Mesothelial cell of epicardium (in vitro differentiated cells): ENCODE data around the gene MCF2L2. TPM values are rescaled to one million over a fixed set of nuclear protein-coding genes. Genes with fewer than 3 reads are reported as not detected.
"Not testable (repeated sequence)": the region's sequence is repeated elsewhere in the genome, so short reads cannot be mapped to it uniquely, and the experiment has no call there.

Experiments used
- DNase-seq, 2 experiments: peaks; one replicate each; pipeline ENCODE4 v3.0.0; 2021; ENCODE audit warnings: low spot score in 2 of 2; ENCODE audit not compliant: unreplicated experiment in 2 of 2
- H3K27ac Mint-ChIP-seq: 2 replicates; pipeline ENCODE4 v1.8.0; 2021; ENCODE audit warnings: mixed read lengths
- H3K27me3 Mint-ChIP-seq: 2 replicates; pipeline ENCODE4 v1.8.0; 2021; ENCODE audit warnings: low read depth, mixed read lengths
- H3K36me3 Mint-ChIP-seq: 2 replicates; pipeline ENCODE4 v1.8.0; 2021; ENCODE audit warnings: mixed read lengths
- H3K4me1 Mint-ChIP-seq: 2 replicates; pipeline ENCODE4 v1.8.0; 2021; ENCODE audit warnings: mixed read lengths
- H3K4me3 Mint-ChIP-seq: 2 replicates; pipeline ENCODE4 v1.8.0; 2021; ENCODE audit warnings: mild to moderate bottlenecking, moderate library complexity, mixed read lengths
- H3K9me3 Mint-ChIP-seq: 2 replicates; pipeline ENCODE4 v1.8.0; 2021; ENCODE audit warnings: mixed read lengths
- total RNA-seq: library from RNA; stranded (reverse); gene quantifications from 3 replicates; pipeline ENCODE4 v1.2.1, GENCODE V29; 2021
- TF ChIP-seq, protein P1 (sequence below): fragments of 200-600 bp; sonication (generic); IDR thresholded peaks from one replicate; pipeline ENCODE4 v1.5.0; 2021; ENCODE audit warnings: antibody characterized with exemption; ENCODE audit not compliant: unreplicated experiment

MCF2L2 gene
- total RNA-seq, 1 donor from 2014 or later: 3.4 TPM

DNA sequence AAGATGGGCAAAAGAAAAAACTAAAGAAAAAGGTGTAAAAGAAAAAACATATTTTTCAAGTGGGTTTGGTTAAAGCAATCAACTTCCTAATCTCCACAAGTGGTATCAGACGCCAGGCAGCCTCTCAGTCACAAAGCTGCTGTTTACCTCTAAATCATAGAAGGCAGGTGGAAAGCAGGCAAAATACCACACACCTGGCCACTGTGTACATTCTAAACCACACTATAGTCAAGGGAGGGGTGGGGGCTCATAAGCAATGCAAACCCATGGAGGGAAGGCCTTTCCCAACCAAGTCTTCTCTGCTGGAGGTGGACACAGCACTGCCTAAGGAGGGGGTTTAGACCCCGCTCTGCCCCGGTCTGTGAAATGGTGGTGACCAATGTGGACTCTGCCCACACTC is 50.4 kb downstream of the MCF2L2 start:
- H3K36me3 Mint-ChIP-seq: no peaks in the 10 kb centered on the region
- H3K27ac Mint-ChIP-seq: no peak overlapping the region
- no peaks in the 10 kb centered on the region for H3K4me1 Mint-ChIP-seq
- no peak overlapping the region for H3K4me3 Mint-ChIP-seq
- H3K27me3 Mint-ChIP-seq: no peaks in the 10 kb centered on the region
- TF ChIP-seq, protein P1, sequence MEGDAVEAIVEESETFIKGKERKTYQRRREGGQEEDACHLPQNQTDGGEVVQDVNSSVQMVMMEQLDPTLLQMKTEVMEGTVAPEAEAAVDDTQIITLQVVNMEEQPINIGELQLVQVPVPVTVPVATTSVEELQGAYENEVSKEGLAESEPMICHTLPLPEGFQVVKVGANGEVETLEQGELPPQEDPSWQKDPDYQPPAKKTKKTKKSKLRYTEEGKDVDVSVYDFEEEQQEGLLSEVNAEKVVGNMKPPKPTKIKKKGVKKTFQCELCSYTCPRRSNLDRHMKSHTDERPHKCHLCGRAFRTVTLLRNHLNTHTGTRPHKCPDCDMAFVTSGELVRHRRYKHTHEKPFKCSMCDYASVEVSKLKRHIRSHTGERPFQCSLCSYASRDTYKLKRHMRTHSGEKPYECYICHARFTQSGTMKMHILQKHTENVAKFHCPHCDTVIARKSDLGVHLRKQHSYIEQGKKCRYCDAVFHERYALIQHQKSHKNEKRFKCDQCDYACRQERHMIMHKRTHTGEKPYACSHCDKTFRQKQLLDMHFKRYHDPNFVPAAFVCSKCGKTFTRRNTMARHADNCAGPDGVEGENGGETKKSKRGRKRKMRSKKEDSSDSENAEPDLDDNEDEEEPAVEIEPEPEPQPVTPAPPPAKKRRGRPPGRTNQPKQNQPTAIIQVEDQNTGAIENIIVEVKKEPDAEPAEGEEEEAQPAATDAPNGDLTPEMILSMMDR: no peak
- no peaks in the 10 kb centered on the region for H3K9me3 Mint-ChIP-seq
- no peak for DNase-seq

DNA sequence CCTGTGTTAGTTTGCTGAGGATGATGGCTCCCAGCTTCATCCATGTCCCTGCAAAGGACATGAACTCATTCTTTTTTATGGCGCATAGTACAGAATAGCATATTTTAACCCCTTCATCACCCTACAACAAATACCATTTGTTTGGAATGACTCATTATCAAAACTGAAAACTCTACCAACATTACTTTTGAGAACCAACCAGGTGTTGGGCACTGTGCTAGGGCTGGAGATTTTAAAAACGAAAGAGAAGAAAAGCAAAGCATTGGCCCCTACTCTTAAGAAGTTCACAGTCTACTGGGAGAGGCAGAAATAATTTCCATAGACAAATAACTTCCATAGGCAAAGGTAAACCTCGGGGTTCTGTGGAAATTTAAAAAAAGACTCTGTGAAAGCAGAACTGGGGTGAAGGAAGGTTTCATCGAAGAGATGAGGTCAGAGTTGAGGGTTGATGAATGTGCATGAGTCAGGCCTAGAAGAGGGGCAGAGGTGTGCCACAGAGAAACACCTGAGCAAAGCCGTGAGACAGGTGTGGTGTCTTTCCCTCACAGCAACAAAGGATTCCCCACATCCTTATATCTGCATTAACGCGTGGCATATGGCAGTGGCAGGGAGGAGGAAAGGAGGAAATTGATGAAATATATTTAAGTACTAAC is 51.0 kb downstream of the MCF2L2 start:
- TF ChIP-seq, protein P1: no peak
- no peak for DNase-seq
- Mint-ChIP-seq H3K27me3 (no peaks in the 10 kb centered on the region), H3K27ac (no peak overlapping the region), H3K9me3 (no peaks in the 10 kb centered on the region), H3K4me1 (no peaks in the 10 kb centered on the region), H3K4me3 (no peak overlapping the region), H3K36me3 (no peaks in the 10 kb centered on the region)

DNA sequence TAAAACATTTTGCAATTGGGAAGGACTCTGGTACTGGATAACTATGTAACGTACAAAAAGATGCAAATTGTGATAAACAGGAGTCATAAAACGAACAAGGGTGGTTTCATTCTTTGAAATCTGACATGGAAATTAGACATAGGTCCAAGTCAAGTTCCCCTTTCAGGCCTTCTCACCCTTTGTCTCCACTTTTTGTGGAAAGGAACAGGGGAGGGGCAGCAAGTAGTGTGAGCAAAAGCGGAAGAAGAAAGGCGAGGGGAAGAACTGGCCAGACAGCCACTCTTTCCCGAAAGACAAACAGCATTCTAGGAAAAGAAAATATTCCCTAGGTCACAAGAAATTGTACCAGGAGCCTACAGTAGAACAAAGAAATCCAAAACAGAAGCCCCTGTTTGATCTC is 52.6 kb downstream of the MCF2L2 start:
- H3K36me3 Mint-ChIP-seq: no peaks in the 10 kb centered on the region
- H3K4me3 Mint-ChIP-seq: no peak overlapping the region
- H3K9me3 Mint-ChIP-seq: no peaks in the 10 kb centered on the region
- H3K27me3 Mint-ChIP-seq: no peaks in the 10 kb centered on the region
- H3K27ac Mint-ChIP-seq: no peak overlapping the region
- TF ChIP-seq, protein P1: no peak
- H3K4me1 Mint-ChIP-seq: no peaks in the 10 kb centered on the region
- DNase-seq: no peak

DNA sequence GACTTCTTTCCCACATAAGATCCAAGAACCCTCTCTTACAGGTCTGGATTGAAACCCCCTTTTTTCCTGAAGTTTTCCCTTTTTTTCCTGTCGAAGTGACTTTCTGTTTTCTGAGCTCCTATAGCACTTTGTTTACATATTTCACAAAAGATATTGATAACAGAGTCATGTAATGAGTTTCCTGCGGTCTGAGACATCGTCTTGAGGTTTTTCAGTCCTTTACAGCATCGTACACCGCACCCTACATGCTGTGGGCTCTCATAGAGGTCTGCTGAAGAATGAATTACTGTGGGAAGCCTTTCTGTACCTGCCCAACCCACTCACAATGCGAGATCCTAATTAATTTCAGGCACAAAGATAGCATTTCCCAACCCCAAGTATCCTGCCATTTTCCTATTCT is 53.1 kb downstream of the MCF2L2 start:
- no peaks in the 10 kb centered on the region for H3K27me3 Mint-ChIP-seq
- DNase-seq: no peak
- H3K36me3 Mint-ChIP-seq: no peaks in the 10 kb centered on the region
- H3K4me1 Mint-ChIP-seq: no peaks in the 10 kb centered on the region
- H3K27ac Mint-ChIP-seq: no peak overlapping the region
- H3K9me3 Mint-ChIP-seq: no peaks in the 10 kb centered on the region
- no peak overlapping the region for H3K4me3 Mint-ChIP-seq
- TF ChIP-seq, protein P1: no peak

DNA sequence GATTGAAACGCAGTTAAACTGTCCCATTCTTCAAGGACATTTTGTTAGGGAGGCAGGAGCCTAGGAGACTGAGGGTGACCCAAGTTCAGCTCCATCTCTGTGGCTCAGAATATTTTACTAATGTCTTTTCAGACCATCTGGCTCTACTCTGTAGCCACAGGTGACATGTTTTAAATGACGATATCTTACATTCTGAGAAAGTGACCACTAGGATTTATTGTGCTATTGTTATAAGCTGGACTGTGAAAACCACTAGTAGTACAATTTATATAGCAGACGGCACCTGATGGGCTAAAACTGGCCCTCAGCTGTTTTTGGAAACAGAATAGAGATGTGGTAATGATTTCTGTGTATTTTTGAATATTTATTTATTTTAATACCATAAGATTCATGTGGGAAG is 55.5 kb downstream of the MCF2L2 start:
- Mint-ChIP-seq H3K27ac (no peak overlapping the region), H3K36me3 (no peaks in the 10 kb centered on the region), H3K4me1 (no peaks in the 10 kb centered on the region), H3K27me3 (no peaks in the 10 kb centered on the region), H3K9me3 (no peaks in the 10 kb centered on the region), H3K4me3 (no peak overlapping the region)
- TF ChIP-seq, protein P1: no peak
- no peak for DNase-seq

DNA sequence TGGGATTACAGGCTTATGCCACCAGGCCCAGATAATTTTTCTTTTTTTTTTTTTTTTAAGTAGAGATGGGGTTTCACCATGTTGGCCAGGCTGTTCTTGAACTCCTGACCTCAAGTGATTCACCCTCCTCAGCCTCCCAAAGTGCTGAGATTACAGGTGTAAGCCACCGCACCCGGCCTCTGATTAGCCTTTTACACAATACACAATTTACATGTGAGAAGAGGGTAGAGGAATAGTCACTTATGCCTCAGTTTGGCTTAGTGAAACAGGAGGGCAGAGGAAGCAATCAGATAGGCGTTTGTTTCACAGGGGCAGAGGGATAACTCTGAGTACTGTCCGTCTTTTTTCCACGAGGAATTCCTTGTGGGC is 56.8 kb downstream of the MCF2L2 start:
- not testable (repeated sequence) for DNase-seq, H3K27ac Mint-ChIP-seq, H3K36me3 Mint-ChIP-seq, H3K9me3 Mint-ChIP-seq, H3K27me3 Mint-ChIP-seq, H3K4me3 Mint-ChIP-seq, H3K4me1 Mint-ChIP-seq
